Activated T-cell treated with anti-CD3 and anti-CD28 coated beads, Interleukin-2, amount 50 U/mL, for 72 hours (primary cell): ENCODE results near the gene ZNF506. TPM values are rescaled to one million over a fixed set of nuclear protein-coding genes. Genes with fewer than 3 reads are reported as not detected.
"Not testable (repeated sequence)": the region's sequence is repeated elsewhere in the genome, so short reads cannot be mapped to it uniquely, and the experiment has no call there.

ENCODE experiments used
- ATAC-seq, 2 donors: fragments of 150-1000 bp; cut with Tn5 transposase; replicated peaks in 1 of 2; 2 replicates each; pipeline ENCODE4 v1.10.0; 2021; ENCODE audit warnings: moderate library complexity in 2 of 2, mild to moderate bottlenecking in 1 of 2
- DNase-seq, 2 donors: peaks; one replicate each; pipeline ENCODE4 v3.0.0; 2021 to 2022; ENCODE audit warnings: mixed read lengths in 1 of 2
- H3K27ac Mint-ChIP-seq: one replicate; pipeline ENCODE4 v1.8.0; 2022; ENCODE audit warnings: mild to moderate bottlenecking, moderate library complexity, mixed read lengths
- H3K27me3 Mint-ChIP-seq: one replicate; pipeline ENCODE4 v1.8.0; 2022; ENCODE audit warnings: low read depth, mixed read lengths
- H3K36me3 Mint-ChIP-seq, 2 donors: one replicate each; pipeline ENCODE4 v1.8.0; 2022; ENCODE audit warnings: mixed read lengths in 2 of 2, mild to moderate bottlenecking in 1 of 2; ENCODE audit not compliant: insufficient read depth in 2 of 2
- H3K4me1 Mint-ChIP-seq: one replicate; pipeline ENCODE4 v1.8.0; 2022; ENCODE audit warnings: low read depth, mixed read lengths
- H3K4me3 Mint-ChIP-seq, 2 donors: one replicate each; pipeline ENCODE4 v1.8.0; 2022; ENCODE audit warnings: mild to moderate bottlenecking in 2 of 2, mixed read lengths in 2 of 2, moderate library complexity in 2 of 2
- H3K9me3 Mint-ChIP-seq, 2 donors: one replicate each; pipeline ENCODE4 v1.8.0; 2022; ENCODE audit warnings: mixed read lengths in 2 of 2
- total RNA-seq, 2 donors: library from RNA; stranded (reverse); gene quantifications; one replicate each; pipeline ENCODE4 v1.2.3, GENCODE V29; 2022

ZNF506 gene
- 10 to 100 TPM; 66.0 to 68.9 TPM for total RNA-seq

DNA sequence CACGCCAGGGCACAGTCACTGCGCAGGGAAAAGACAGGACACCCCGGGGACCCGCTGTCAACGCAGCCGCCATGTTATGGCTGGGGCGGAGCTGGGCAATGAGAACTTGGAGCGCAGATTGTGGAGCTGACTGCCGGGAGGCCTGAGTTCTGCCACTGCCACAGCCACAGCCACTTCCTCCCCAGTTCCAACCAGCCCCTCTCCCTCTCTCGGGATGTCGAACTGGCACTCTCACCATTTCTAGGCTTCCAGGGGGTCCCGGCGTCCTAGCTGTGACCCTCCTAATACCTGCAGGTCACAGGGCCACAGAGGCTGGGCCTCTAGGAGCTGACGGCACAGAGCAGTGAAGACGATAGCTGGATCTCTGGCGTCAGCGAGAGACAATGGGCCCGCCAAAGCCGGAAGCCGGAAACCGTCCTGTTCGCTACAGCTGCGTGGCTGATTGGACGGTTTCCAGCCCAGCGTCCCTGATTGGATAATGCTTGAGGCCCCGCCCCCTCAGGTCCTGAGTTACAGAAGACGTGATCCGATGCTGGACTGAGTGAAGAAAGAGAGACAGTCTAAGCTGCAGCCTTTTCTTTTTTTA is at the start of gene ZNF506:
ZNF506 (minus strand) TSS at position 385 of the 586 bp plus-strand sequence; CDS start at position 238, 147 bp downstream.
- Mint-ChIP-seq H3K27ac (peak within 1 kb of the TSS; percentile 96), H3K36me3 (peaks cover 43 to 54% of the 10 kb centered on the region in 2 donors), H3K4me3 (peak within 1 kb of the TSS; percentile 98), H3K4me1 (peaks cover 61% of the 10 kb centered on the region), H3K27me3 (no peaks in the 10 kb centered on the region), H3K9me3 (peaks cover 4 to 9% of the 10 kb centered on the region in 2 donors)
- ATAC-seq (peak; percentile 80 to 86), DNase-seq (peak; percentile 96 to 98)

DNA sequence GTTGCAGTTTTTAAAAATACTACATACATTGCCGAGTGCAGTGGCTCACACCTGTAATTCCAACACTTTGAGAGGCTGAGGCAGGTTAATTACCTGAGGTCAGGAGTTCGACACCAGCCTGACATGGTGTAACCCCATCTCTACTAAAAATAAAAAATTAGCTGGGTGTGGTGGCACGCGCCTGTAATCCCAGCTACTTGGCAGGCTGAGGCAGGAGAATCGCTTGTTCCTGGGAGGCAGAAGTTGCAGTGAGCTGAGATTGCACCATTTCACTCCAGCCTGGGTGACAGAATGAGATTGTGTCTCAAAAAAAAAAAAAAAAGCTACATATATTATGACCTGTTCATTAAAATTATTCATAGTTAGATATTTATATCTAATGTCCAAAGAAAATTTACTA is 48.5 kb upstream of the ZNF506 start:
- not testable (repeated sequence) for ATAC-seq, DNase-seq, H3K27me3 Mint-ChIP-seq, H3K27ac Mint-ChIP-seq, H3K9me3 Mint-ChIP-seq, H3K4me3 Mint-ChIP-seq
- H3K4me1 Mint-ChIP-seq: peaks cover 61% of the 10 kb centered on the region
- H3K36me3 Mint-ChIP-seq: peaks cover 9 to 36% of the 10 kb centered on the region in 2 donors

DNA sequence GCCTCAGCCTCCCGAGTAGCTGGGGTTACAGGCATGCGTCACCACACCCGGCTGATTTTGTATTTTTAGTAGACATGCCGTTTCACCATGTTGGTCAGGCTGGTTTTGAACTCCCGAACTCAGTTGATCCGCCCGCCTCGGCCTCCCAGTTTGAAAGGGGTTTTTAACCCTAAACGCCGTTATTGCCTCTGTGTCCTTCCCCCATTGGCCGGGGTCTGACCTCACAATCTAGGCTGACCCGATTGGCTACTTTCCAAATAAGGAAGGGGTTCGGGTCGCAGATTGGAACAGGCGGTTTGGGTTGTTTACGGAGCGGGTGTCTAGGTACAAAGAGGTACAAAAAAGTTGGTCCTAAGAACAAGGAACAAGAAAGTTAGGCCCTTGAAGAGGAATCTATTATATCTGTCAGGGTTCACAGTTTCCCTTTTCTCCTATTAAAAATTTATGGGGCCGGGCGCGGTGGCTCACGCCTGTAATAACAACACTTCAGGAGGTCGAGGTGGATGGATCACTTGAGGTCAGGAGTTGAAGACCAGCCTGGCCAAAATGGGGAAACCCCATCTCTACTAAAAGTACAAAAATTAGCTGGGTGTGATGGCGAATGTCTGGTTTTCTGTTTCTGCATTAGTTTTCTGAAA is 45.2 kb upstream of the ZNF506 start:
- H3K36me3 Mint-ChIP-seq: peaks cover 5 to 17% of the 10 kb centered on the region in 2 donors
- peaks cover 0 to 1% of the 10 kb centered on the region in 2 donors for H3K9me3 Mint-ChIP-seq
- H3K4me1 Mint-ChIP-seq: peaks cover 42% of the 10 kb centered on the region
- H3K4me3 Mint-ChIP-seq: peak overlapping the region; percentile 94 to 98
- DNase-seq: peak; percentile 65 to 67
- ATAC-seq: peak; percentile 33 to 37
- H3K27ac Mint-ChIP-seq: peak overlapping the region; percentile 84
- H3K27me3 Mint-ChIP-seq: no peaks in the 10 kb centered on the region

DNA sequence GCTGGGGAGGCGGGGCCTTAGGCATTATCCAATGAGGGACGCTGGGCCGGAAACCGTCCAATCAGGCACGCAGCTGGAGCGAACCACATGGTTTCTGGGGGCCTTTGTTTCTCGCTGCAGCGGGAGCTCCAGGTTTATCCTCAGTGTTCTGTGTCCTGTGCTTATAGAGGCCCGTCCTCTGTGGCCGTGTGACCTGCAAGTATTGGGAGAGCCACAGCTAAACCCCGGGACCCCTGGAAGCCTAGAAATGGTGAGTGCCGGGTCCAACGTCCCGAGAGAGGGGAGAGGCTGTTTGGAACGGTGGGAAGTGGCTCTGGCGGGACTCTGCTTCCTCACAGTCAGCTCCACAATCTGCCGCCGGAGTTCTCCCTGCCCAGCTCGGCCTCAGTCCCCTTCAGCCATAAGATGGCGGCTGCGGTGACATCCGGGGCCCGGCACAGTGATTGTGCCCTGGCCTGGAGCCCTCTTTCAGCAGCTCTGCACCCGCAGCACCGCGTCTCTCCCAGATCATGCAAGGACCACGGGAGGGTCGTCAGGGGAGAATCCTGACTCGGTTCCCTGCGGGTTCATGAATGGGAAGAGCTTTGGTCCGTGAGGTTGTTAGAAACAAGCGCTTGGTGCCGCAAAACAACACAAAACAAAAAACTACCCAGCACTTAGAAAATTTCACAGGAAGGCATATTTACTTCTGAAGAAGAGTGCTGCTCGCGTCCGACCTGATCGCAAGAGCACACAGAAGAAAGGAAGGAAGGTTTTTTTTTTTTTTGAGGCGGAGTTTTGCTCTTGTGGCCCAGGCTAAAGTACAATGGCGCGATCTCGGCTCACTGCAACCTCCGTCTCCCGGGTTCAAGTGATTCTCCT is 44.4 kb upstream of the ZNF506 start, which contains the start of gene ZNF253:
ZNF253 (plus strand) TSS at position 133 of the 861 bp plus-strand sequence; CDS start at position 248, 115 bp downstream.
- peak; percentile 95 to 97 for DNase-seq
- Mint-ChIP-seq H3K36me3 (peaks cover 3 to 14% of the 10 kb centered on the region in 2 donors), H3K4me1 (peaks cover 39% of the 10 kb centered on the region), H3K27me3 (no peaks in the 10 kb centered on the region), H3K9me3 (no peaks in the 10 kb centered on the region), H3K27ac (peak within 1 kb of the TSS; percentile 84), H3K4me3 (peak within 1 kb of the TSS; percentile 94 to 98)
- peak; percentile 96 for ATAC-seq

DNA sequence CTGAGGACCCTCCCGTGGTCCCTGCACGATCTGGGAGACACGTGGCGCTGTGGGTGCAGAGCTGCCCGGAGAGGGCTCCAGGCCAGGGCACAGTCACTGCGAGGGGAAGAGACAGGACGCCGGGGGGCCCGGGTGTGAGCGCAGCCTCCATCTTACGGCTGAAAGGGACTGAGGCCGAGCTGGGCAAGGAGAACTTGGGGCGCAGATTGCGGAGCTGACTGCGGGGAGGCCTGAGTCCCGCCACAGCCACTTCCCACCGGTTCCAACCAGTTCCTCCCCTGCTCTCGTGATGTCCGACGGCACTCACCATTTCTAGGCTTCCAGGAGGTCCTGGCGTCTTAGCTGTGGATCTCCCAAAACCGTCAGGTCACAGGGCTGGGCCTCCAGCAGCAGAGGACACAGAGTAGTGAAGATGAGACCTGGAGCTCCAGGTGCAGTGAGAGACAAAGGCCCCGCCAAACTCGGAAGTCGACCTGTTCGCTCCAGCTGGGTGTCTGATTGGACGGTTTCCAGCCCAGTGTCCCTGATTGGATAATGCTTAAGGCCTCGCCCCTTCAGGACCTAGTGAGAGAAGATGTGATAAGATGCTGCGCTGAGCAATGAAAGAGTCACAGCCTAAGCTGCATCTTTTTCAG is 39.3 kb upstream of the ZNF506 start:
- DNase-seq (peak; percentile 45 to 77), ATAC-seq (peak; percentile 27 to 58)
- Mint-ChIP-seq H3K4me1 (peaks cover 15% of the 10 kb centered on the region), H3K36me3 (peaks cover 2 to 9% of the 10 kb centered on the region in 2 donors), H3K27me3 (no peaks in the 10 kb centered on the region), H3K4me3 (peak overlapping the region; percentile 53 to 88), H3K9me3 (peaks cover 0 to 5% of the 10 kb centered on the region in 2 donors), H3K27ac (peak overlapping the region; percentile 27)

DNA sequence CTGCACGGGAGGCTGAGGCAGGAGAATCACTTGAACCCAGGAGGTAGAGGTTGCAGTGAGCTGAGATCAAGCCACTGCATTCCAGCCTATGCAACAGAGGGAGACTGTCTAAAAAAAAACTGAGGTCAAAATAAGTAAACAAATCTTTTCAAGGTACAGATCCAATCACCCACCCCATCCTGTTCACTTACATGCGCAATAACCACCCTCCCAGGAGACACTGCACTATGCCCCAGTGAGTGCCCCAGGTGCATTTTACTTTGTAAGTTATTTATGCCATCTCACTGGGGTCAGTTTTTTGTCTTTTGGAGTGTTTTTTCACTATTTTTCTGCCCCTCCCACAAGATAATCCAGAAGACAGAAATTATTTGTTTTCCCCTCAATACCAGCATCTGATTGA is 37.2 kb upstream of the ZNF506 start:
- peaks cover 4 to 10% of the 10 kb centered on the region in 2 donors for H3K36me3 Mint-ChIP-seq
- no peaks in the 10 kb centered on the region for H3K27me3 Mint-ChIP-seq
- H3K4me1 Mint-ChIP-seq: peaks cover 16% of the 10 kb centered on the region
- H3K9me3 Mint-ChIP-seq: peaks cover 1 to 5% of the 10 kb centered on the region in 2 donors
- DNase-seq: no peak
- H3K27ac Mint-ChIP-seq: no peak overlapping the region
- no peak for ATAC-seq
- no peak overlapping the region for H3K4me3 Mint-ChIP-seq

DNA sequence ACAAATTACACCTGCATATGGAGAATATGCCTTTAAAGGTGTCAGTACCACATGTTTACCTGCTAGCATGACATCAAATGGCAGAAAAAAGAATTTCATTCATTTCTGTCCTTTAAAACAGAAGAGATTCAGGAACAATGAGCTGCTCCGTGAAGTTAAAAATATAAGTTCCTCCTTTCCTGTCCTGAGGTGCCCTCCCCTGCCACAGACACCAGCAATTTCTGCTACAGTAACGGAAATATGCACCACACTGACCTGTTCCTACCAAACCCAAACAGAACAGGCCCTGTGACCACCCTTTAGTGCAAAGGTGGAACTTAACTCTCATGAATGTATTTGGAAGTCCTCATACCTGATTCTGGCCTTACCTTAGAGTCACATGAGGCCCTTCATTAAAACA is 30.2 kb upstream of the ZNF506 start:
- H3K4me1 Mint-ChIP-seq, H3K27ac Mint-ChIP-seq, H3K36me3 Mint-ChIP-seq, H3K4me3 Mint-ChIP-seq, H3K9me3 Mint-ChIP-seq, ATAC-seq, DNase-seq, H3K27me3 Mint-ChIP-seq: not testable (repeated sequence)

DNA sequence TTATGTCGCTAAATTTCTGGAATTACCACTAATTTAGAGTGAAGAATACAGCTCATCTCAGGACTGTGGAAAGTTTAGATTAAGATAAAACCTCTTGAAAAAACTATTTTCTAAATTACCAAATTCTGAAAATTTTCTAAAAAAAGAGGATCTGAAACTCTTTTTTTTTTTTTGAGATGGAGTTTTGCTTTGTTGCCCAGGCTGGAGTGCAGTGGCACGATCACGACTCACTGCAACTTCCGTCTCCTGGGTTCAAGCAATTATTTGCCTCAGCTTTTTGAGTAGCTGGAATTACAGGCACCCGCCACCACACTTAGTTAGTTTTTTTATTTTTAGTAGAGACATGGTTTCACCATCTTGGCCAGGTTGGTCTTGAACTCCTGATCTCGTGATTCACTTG is 27.5 kb upstream of the ZNF506 start:
- H3K27me3 Mint-ChIP-seq: no peaks in the 10 kb centered on the region
- H3K4me3 Mint-ChIP-seq: no peak overlapping the region
- ATAC-seq: no peak
- no peak for DNase-seq
- peaks cover 1 to 2% of the 10 kb centered on the region in 2 donors for H3K9me3 Mint-ChIP-seq
- no peaks in the 10 kb centered on the region for H3K4me1 Mint-ChIP-seq
- H3K27ac Mint-ChIP-seq: no peak overlapping the region
- H3K36me3 Mint-ChIP-seq: peaks cover 4 to 14% of the 10 kb centered on the region in 2 donors

DNA sequence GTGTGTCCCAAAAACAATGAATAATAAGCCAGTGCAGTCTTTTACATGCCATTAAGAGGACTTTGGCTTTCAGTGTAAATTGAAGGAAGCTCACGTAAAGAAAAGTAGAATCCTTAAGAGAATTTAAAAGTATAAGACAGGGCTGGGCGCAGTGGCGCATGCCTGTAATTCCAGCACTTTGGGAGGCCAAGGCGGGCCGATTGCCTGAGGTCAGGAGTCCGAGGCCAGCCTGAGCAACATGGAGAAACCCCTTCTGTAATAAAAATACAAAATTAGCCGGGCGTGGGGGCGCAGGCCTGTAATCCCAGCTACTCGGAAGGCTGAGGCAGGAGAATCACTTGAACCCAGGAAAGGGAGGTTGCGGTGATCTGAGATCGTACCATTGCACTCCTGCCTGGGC is 26.2 kb upstream of the ZNF506 start:
- Mint-ChIP-seq H3K9me3 (peaks cover 1 to 2% of the 10 kb centered on the region in 2 donors), H3K27ac (no peak overlapping the region), H3K36me3 (peaks cover 6 to 16% of the 10 kb centered on the region in 2 donors), H3K4me3 (no peak overlapping the region), H3K4me1 (no peaks in the 10 kb centered on the region), H3K27me3 (no peaks in the 10 kb centered on the region)
- no peak for ATAC-seq
- no peak for DNase-seq

DNA sequence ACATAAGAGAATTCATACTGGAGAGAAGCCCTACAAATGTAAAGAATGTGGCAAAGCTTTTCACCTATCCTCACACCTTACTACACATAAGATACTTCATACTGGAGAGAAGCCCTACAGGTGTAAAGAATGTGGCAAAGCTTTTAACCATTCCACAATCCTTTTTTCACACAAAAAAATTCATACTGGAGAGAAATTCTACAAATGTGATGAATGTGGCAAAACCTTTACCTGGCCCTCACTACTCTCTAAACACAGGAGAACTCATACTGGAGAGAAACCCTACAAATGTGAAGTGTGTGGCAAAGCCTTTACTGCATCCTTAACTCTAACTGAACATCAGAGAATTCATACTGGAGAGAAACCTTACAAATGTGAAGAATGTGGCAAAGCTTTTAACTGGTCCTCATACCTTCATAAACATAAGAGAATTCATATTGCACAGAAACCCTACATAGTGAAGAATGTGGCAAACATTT is 14.0 kb upstream of the ZNF506 start:
- DNase-seq (no peak), ATAC-seq (no peak)
- peaks cover 22 to 29% of the 10 kb centered on the region in 2 donors for H3K9me3 Mint-ChIP-seq
- H3K4me3 Mint-ChIP-seq: no peak overlapping the region
- H3K27ac Mint-ChIP-seq: no peak overlapping the region
- H3K4me1 Mint-ChIP-seq: no peaks in the 10 kb centered on the region
- H3K36me3 Mint-ChIP-seq: peaks cover 23 to 39% of the 10 kb centered on the region in 2 donors
- no peaks in the 10 kb centered on the region for H3K27me3 Mint-ChIP-seq

DNA sequence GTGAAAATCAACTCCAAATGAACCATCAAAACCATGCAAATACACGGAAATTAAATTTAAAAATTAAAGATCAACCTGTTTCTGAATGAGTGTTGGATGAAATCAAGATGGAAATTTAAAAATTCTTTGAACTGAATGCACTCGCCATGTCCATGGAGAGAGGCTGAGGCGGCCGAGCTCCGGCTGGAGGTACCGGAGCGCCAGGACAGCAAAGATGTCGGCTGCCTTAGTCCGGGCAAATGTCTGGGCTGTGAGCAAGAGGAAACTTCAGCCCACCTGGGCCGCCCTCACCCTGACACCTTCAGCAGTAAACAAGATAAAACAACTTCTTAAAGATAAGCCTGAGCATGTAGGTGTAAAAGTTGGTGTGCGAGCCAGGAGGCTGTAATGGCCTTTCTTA is 5.3 kb upstream of the ZNF506 start:
- ATAC-seq: no peak
- Mint-ChIP-seq H3K9me3 (peaks cover 30% of the 10 kb centered on the region in 2 donors), H3K4me3 (no peak overlapping the region), H3K36me3 (peaks cover 36 to 55% of the 10 kb centered on the region in 2 donors), H3K27me3 (no peaks in the 10 kb centered on the region), H3K27ac (no peak overlapping the region), H3K4me1 (peaks cover 14% of the 10 kb centered on the region)
- no peak for DNase-seq

DNA sequence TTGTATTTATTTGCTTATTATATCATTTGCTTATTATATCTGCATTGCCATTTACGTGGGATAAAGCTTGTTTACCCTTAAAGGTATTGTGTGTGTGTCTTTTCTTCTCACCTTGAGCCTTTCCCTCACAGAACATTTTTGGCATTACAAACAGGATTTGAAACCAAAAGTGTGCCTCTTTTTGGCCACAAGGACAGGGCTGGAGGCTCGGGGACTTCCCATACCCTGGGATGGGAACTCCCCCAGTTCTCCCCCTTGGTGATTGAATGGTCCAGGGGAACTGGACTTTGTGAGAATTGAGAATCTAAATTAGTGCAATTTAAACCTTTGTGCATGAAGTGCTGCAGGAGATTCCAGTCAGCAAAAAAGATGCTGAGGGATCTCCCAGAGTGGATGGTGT is 2.4 kb upstream of the ZNF506 start:
- DNase-seq (peak in 1 of 2 donors; percentile 14), ATAC-seq (no peak)
- no peaks in the 10 kb centered on the region for H3K27me3 Mint-ChIP-seq
- H3K4me1 Mint-ChIP-seq: peaks cover 39% of the 10 kb centered on the region
- peaks cover 13 to 18% of the 10 kb centered on the region in 2 donors for H3K9me3 Mint-ChIP-seq
- no peak overlapping the region for H3K27ac Mint-ChIP-seq
- H3K4me3 Mint-ChIP-seq: peak overlapping the region; percentile 1 to 44
- H3K36me3 Mint-ChIP-seq: peaks cover 39 to 54% of the 10 kb centered on the region in 2 donors
